Activated CD4-positive, alpha-beta T cell treated with anti-CD3 and anti-CD28 coated beads, Interleukin-2, amount 50 U/mL, for 24 hours (primary cell): ENCODE results near the gene MYBPC2.
"Not testable (repeated sequence)": the region's sequence is repeated elsewhere in the genome, so short reads cannot be mapped to it uniquely, and the experiment has no call there.

Experiments
- DNase-seq, 2 donors: peaks; one replicate each; pipeline ENCODE4 v3.0.0-alpha.2; 2020; ENCODE audit warnings: low read depth in 1 of 2, low spot score in 1 of 2

Gene MYBPC2

GRCh38 chr19:50457300-50457699 lies 24.6 kb downstream of the MYBPC2 start:
- no peak for DNase-seq

DNA sequence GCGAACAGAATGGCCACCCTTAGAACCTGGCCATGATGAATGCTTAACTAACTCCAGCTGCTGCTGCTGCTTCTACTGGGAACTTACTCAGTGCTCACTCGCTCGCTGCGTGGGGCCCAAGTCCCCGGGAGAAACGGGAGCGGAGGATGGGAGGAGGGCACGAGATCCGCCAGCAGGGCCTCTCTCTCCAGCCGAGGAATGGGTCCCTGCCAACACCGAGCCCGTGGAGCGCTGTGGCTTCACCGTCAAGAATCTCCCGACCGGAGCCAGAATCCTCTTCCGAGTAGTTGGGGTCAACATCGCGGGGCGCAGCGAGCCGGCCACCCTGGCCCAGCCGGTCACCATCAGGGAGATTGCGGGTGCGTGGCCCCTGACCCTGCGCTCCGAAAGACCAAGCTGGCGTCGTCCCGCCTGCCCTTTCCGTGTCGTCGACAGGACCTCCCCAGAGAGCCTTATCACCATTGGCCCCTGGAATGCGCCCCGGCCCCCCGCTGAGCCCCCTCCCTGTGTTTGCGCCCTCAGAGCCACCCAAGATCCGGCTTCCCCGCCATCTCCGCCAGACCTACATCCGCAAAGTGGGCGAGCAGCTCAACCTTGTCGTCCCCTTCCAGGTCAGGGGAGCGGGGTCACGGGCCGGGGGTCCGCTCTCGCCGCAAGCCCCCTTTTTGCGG lies 25.8 kb downstream of the MYBPC2 start:
- DNase-seq, result no peak

DNA sequence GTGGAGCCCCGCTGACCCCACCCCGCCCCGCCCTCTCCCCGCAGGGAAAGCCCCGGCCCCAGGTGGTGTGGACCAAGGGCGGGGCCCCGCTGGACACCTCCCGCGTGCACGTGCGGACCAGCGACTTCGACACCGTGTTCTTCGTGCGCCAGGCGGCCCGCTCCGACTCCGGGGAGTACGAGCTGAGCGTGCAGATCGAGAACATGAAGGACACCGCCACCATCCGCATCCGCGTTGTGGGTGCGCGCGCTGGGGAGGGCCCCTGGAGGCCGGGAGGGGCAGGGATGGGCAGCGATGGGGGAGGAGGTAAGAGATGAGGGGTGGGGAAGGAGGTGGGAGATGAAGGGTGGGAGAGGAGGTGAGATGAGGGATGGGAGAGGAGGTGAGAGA lies 26.4 kb downstream of the MYBPC2 start:
- no peak for DNase-seq

GRCh38 chr19:50459638-50460037 lies 26.9 kb downstream of the MYBPC2 start:
- no peak for DNase-seq

- DNase-seq, result no peak
Observed at GRCh38 chr19:50460161-50460765, 27.6 kb downstream of the MYBPC2 start.

- peak in 1 of 2 donors; percentile 52 for DNase-seq
Observed at GRCh38 chr19:50461066-50461875, 28.6 kb downstream of the MYBPC2 start.

DNA sequence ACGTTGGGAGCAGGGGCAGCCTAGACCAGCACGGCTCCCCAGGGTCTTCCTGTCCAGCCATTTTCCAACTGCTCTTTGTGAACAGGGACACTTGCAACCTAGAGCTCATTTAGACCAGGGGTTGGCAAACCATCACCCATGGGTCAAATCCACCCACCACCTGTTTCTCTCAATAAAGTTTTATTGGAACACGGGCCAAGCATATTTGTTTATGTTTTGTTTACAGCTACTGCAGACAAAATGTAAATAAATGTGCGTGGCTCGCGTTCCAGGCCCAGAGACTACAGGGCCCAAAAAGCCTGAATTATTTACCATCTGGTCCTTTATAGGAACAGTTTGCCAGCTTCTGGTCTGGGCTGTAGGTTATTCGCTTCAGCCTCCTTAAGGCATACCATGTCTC lies 30.3 kb downstream of the MYBPC2 start:
- no peak for DNase-seq

- DNase-seq, result no peak
Observed at GRCh38 chr19:50464348-50464747, 31.7 kb downstream of the MYBPC2 start.

DNA sequence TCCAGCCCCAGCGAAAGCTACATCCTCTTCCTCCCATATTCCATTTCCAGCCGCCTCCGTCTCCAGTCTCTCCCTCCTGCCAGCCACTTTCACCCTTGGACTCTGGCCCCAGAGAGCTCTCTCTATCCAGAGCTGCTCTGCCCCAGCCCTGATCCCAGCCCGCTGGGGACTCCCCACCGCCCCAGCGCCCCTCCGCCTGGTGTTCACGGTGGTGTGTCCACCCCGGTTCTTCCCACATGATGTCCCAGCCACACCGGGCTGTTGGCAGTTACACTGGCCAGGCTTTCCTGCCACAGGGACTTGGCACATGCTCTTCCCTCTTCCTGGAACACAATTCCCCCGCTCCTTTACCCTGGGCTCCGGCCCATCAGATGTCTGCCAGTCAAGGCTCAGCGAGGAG lies 32.3 kb downstream of the MYBPC2 start:
- no peak for DNase-seq

GRCh38 chr19:50465986-50466705 lies 33.5 kb downstream of the MYBPC2 start:
- DNase-seq, result no peak

- no peak for DNase-seq
Observed at GRCh38 chr19:50466706-50467039, 34.0 kb downstream of the MYBPC2 start.

DNA sequence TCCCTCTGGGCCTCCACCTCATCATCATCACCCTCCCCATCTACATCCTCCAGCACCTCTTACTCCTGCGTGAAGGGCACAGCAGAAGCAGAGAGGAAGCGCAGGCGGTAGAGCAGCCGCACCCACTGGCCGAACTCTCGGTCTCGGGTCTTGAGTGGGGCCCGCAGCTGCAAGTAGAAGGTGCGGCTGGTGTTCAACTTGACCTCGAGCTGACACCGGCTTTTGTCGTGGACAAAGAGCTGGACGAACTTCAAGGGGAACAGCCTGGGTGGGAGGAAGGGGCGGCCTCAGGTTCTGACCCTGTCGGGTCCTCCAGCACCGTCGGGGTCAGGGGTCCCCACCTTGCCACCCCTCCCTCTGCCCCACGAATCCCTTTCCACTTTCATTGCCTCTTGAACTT lies 34.9 kb downstream of the MYBPC2 start:
- DNase-seq, result no peak

DNA sequence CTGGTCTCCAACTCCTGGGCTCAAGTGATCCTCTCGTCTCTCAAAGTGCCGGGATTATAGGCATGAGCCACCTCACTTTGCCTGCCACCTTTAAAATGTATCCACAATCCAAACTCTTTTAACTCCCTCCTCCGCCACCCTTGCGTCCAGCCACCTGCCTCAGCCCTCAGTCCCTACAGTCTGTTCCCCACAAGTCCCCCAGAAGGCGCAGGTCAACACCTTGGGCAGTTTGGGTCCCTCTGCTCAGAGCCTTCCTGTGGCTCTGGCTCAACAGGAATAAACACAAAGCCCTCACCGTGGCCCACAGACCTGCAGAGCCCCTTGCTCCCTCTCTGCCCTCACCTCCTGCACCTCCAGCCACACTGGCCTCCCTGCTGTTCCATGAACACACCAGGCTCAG lies 36.1 kb downstream of the MYBPC2 start:
- DNase-seq, result no peak

DNA sequence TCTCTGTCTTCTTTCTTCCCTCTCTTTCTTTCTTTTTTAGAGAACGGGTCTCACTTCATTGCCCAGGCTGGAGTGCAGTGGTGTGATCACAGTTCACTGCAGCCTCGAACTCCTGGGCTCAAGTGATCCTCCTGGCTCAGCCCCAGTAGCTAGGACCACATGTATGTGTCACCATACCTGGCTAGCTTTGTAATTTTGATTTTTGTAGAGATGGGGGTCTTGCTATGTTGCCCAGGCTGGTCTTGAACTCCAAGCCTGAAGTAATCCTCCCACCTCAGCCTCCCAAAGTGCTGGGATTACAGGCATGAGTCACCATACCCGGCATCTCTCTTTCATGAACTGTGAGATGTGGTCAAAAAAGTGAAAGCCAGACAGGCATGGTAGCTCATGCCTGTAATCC lies 40.6 kb downstream of the MYBPC2 start:
- not testable (repeated sequence) for DNase-seq

DNA sequence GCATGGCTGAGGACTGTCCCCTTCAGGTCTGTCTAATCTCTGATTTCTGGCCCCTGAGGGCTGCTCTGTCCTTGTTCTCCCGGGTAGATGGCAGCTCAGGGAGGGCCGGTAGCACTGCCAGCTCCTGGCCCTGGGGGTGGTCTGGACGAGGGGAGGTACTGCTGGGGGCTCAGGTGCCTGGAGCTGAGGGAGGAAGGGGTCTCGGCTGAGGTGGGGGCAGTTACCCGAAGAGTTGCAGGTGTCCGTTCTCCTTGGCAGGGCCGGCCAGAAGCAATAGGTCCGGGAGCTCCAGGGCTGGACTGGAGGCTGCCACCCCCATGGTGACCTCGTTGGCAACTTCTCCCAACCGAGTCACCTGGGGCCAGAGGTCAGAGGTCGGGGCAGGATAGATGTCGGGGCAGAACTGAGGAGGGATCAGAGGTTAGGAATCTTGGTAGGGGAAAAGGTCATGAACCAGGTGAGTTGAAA lies 42.4 kb downstream of the MYBPC2 start:
- no peak for DNase-seq

- no peak for DNase-seq
Observed at GRCh38 chr19:50475736-50476223, 43.1 kb downstream of the MYBPC2 start.

DNA sequence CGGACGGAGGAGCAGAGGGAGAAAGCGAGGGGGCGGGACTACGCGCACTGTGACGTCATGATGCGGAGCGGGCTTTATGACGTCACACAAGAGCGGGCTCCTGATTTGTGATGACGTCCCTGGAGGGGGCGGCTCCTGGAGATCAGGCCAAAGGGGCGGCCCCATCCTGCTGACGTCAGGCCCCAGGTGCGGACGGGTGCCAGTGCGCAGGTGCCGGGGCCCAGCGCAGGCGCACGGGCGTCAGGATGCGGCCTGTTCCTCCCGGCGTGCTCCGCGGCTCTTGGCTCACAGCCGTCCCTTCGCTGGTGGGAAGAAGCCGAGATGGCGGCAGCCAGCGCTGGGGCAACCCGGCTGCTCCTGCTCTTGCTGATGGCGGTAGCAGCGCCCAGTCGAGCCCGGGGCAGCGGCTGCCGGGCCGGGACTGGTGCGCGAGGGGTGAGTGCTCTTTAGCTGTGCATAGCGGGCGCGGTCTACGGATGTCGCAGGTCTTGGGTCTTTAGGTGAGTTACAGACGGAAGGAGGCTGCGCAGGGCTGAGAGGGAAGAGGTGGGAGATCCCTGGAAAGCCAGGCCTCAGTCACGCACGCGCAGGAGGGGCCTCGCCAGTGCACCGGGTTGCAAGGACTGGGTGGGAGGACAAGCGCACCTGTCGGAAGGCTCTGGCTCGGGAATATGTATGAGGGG lies 43.7 kb downstream of the MYBPC2 start, which contains the start of the genes EMC10 and GARIN5A:
Gene EMC10 (plus strand): TSS at position 284 of the 683 bp plus-strand sequence. CDS start 38 bp downstream, at position 322.
Gene GARIN5A (minus strand): TSS at position 625 of the 683 bp plus-strand sequence. CDS start 460 bp downstream, at position 165.
- DNase-seq, result peak; percentile 87 to 88

GRCh38 chr19:50476907-50477238 lies 44.2 kb downstream of the MYBPC2 start:
- DNase-seq, result no peak

DNA sequence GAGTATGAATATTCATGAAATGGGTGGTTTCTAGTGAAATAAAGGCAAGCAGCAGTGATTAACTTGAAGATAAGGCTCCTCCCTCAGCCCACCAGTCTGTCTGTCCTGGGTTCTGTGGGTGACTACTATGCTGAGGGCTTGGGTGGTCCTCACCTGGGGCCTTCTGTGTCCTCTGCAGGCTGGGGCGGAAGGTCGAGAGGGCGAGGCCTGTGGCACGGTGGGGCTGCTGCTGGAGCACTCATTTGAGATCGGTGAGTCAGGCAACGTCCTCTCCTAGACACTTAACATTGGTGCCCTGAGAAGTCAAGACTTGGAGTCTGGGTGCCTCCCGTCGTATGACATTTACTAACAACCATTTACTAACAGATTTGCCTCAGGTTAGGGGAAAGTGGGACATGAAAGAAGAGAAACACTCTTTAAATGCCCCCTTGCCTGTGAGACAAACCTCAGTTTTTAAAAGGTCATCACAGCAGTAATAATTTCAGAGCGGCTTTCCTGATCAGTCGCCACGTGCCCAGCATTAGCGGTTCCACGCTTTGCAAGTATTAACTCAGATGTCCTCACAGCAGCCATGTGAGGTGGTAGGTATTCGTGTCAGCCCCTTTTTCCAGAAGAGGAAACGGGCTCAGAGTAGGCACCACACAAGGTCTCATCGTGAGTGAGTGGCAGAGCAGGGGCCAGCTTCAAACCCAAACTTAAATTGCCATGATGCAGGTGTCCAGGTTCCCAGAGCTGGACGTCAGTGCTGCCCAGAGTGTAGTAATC lies 45.2 kb downstream of the MYBPC2 start:
- DNase-seq, result no peak
